LNCaP clone FGC (cell line): Measurements from ENCODE around the gene MSH5.
A peak's percentile ranks its signal among the peaks of the same experiment; 100 is the strongest.

Experiments used
- DNase-seq: peaks from one replicate; pipeline ENCODE4 v3.0.0-alpha.2; 2011; ENCODE audit warnings: low read depth
- H3K4me3 ChIP-seq: 2 replicates; pipeline ENCODE4 v1.5.1; 2011; ENCODE audit warnings: mild to moderate bottlenecking, low read depth, low read length, control low read depth
- CTCF ChIP-seq: IDR thresholded peaks from 2 replicates; pipeline ENCODE4 v1.5.1; 2012; ENCODE audit warnings: mild to moderate bottlenecking; ENCODE audit not compliant: control insufficient read depth, insufficient read depth; ENCODE audit errors: extremely low read depth

The MSH5 gene

DNA sequence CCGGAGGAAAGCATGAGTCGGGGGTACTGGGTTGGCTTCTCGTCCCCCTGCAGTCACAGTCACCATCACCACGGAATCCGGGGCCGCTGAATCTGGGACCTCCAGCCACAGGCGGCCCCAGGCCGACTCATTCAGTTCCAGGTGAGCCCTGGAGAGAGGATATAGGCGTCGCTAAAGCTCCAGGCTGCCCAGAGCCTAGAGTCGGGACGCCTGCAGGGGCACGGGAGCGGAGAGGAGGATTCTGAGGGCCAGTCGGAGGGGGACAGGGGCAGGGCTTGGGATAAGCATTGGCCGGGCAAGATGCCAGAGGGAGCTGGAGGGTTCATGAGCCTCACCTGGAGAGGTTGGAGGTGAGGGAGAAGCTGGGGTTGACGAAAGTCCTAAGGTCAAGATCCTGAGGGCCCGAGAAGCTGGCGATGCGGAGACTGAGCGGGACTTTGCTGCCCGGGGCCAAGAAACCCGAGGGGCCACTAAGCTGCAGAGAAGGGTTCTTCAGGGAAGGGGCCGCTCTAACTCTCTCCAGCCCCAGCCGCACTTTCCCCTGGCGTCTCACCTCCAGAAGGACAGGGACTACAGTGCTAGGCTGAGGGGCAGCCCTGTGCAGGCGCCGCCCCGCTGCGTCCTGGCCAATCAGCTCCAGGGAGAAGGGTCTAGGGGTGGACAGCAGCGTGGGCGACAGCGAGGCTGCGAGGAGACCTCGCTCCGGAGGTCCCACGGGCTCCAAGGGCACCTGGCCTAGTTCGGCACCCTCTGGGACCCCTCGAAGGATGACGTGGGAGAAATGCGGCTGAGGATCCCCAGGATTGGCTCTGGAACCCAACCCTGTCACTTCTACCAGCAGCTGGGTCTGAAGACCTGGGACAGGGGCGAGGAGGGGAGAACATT is 26.3 kb downstream of the MSH5 start:
- no peak for DNase-seq
- no peak overlapping the region for H3K4me3 ChIP-seq
- no peak for TF ChIP-seq CTCF

GRCh38 chr6:31767096-31767645 is 27.4 kb downstream of the MSH5 start:
- no peak for TF ChIP-seq CTCF
- DNase-seq: no peak

DNA sequence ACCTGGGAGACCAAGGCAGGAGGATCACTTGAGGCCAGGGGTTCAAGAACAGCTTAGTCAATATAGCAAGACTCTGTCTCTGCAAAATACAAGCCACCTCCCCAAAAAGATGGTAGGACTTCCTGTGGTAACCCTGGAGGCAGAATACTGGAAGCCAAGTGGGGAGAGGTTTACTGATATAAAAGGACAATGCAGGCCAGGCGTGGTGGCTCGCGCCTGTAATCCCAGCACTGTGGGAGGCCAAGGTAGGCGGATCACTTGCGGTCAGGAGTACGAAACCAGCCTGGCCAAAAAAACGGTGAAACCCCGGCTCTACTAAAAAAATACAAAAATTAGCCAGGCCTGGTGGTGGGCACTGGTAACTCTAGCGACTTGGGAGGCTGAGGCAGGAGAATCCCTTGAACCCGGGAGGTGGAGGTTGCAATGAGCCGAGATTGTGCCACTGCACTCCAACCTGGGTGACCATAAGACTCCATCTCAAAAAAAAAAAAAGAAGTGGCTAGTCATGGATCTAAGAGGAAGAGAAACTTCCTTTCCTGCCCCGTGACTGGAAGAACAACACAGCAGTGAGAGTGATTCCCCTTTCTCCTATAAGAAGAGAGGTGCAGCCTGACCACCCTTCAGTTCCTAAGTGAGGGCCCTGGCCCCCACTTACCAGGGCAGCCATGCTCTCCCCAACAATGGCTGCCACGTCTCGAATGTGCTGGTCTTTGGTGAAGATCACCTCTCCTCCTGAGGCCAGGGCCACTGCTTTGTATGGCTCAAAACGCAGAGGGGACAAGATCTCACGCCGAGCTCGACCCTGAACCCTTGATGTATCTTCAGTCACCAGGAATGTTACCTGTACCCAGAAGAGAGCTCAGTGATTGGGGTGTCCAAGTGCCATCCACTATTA is 28.8 kb downstream of the MSH5 start:
- no peak for DNase-seq
- TF ChIP-seq CTCF: no peak
- H3K4me3 ChIP-seq: no peak overlapping the region

More at GRCh38 chr6:31767096-31767645, 27.4 kb downstream of the MSH5 start:
- H3K4me3 ChIP-seq: no peak overlapping the region

DNA sequence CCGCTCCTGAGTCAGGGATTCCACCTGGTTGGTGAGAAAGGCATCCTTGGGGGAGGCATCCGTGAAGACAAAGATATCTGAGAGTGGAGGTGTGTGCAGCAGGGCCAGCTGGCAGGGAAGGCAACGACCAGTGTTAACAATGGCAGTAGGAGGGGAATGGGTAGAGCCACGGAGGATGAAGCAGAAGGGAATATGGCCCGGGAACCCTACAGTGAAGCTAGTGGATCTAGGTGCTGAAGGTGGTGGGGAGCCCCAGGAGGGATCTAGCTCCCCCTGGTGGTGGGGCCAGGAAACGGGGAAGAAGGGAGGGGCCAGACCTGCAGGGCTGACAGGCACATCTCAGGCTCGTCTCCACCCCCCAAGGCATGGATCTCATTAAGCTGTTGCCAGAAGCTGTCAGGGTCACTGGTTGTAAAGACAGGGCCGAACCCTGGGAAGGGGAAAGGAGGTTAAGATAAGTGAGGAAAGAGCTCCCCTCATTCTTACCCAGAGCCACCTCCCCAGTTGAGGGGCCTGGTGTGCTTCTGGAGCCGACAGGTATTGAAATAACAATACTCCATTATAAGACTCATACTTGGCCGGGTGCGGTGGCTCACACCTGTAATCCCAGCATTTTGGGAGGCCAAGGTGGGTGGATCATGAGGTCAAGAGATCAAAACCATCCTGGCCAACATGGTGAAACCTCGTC is 30.0 kb downstream of the MSH5 start:
- no peak for DNase-seq
- peak; percentile 78 for TF ChIP-seq CTCF
- H3K4me3 ChIP-seq: no peak overlapping the region

DNA sequence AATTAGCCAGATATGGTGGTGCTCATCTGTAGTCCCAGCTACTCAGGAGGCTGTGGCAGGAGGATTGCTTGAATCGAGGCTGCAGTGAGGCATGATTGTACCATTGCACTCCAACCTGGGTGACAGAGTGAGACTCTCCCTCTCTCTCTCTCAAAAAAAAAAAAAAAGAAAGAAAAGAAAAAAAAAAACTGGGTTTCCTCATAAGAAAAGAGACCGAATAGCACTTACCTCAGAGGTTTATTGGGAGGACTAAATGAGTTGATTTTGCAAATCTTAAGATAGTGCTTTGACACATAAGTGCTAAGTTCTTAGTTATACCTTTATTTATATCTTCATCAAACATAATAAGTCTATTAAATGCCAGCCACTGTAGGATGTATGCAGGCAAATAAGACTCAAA is 31.1 kb downstream of the MSH5 start:
- DNase-seq: no peak
- TF ChIP-seq CTCF: no peak
- no peak overlapping the region for H3K4me3 ChIP-seq

DNA sequence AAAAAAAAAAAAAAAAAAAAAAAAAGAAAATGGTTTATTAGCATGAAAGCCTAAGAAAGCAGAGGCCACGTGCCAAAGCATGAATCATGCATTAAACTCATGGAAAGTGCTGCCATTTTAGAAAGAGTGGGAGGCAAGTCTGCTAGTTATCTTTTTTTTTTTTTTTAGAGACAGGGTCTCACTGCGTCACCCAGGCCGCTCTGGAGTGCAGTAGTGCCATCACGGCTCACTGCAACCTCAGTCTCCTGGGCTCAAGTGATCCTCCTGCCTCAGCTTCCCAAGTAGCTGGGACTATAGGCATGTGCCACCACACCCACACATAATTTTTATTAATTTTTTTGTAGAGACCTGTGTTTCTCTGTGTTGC is 32.2 kb downstream of the MSH5 start:
- no peak for DNase-seq
- no peak for TF ChIP-seq CTCF
- no peak overlapping the region for H3K4me3 ChIP-seq
